GM12878 (cell line): ENCODE results near the gene DYRK4. TPM values are rescaled to one million over a fixed set of nuclear protein-coding genes. Genes with fewer than 3 reads are reported as not detected.

Experiments used
- ATAC-seq: fragments of 200-7000 bp; cut with Tn5 transposase; 3 replicates; pipeline ENCODE4 v1.9.1; 2020; ENCODE audit warnings: mild to moderate bottlenecking, moderate library complexity
- BruUV-seq: library from RNA; stranded (reverse); fragments of 400-500 nt; replicated peaks from 2 replicates; lab custom pipeline; 2021; lab: Mats Ljungman, UMichigan
- CTCF ChIA-PET: fragments of 300-600 bp; sonication (Branson Sonifier 250); formaldehyde crosslinking; extraction: SDS; loops from one replicate; lab custom pipeline; 2021; ENCODE audit warnings: inconsistent platforms; lab: Yijun Ruan, JAX
- POLR2A ChIA-PET: fragments of 350-600 bp; formaldehyde crosslinking; extraction: SDS; loops from one replicate; lab custom pipeline; 2021; ENCODE audit warnings: inconsistent platforms; lab: Charles Lee
- RAD21 ChIA-PET: fragments of 300-600 bp; sonication (Branson Sonifier 250); formaldehyde crosslinking; loops from one replicate; lab custom pipeline; 2023; ENCODE audit warnings: antibody characterized with exemption; ENCODE audit not compliant: unreplicated experiment; lab: Charles Lee
- SMC1A ChIA-PET: fragments of 300-600 bp; sonication (Branson Sonifier 250); formaldehyde crosslinking; loops from one replicate; lab custom pipeline; 2023; ENCODE audit not compliant: unreplicated experiment, uncharacterized antibody; lab: Charles Lee
- DNase-seq: peaks from one replicate; pipeline ENCODE4 v3.0.0-alpha.2; 2011; ENCODE audit warnings: low read depth, low spot score
- FAIRE-seq: peaks from 3 replicates; lab custom pipeline; 2011; peaks lifted over from hg19 to GRCh38; lab: Jason Lieb, UNC
- H2AFZ ChIP-seq: 2 replicates; pipeline ENCODE4 v1.6.0; 2011; ENCODE audit warnings: low read depth, low read length, control low read depth; ENCODE audit not compliant: control insufficient read depth
- H3K27ac ChIP-seq: 2 replicates; pipeline ENCODE4 v1.5.1; 2011; ENCODE audit warnings: control low read depth; ENCODE audit not compliant: control insufficient read depth, insufficient read depth
- H3K27me3 ChIP-seq, 2 experiments: replicated peaks in 1 of 2; 2 replicates each; pipeline versions ENCODE4 v1.6.0 to v1.6.1; 2011; ENCODE audit warnings: low read length in 1 of 2; ENCODE audit not compliant: control insufficient read depth in 2 of 2, insufficient read depth in 2 of 2
- H3K36me3 ChIP-seq, 2 experiments: 2 replicates each; pipeline ENCODE4 v1.5.1; 2011; ENCODE audit warnings: low read length in 1 of 2; ENCODE audit not compliant: control insufficient read depth in 2 of 2, insufficient read depth in 2 of 2
- H3K4me1 ChIP-seq: 2 replicates; pipeline ENCODE4 v1.6.1; 2011; ENCODE audit warnings: mild to moderate bottlenecking, low read length, moderate library complexity, mixed read lengths; ENCODE audit not compliant: control insufficient read depth, insufficient read depth
- H3K4me2 ChIP-seq: 2 replicates; pipeline ENCODE4 v1.6.0; 2011; ENCODE audit warnings: control low read depth; ENCODE audit not compliant: control insufficient read depth, insufficient read depth
- H3K4me3 ChIP-seq: fragments of 200-600 bp; sonication (generic); 2 replicates; pipeline ENCODE4 v1.5.1; 2016
- H3K79me2 ChIP-seq: 2 replicates; pipeline ENCODE4 v1.6.0; 2011; ENCODE audit warnings: low read length; ENCODE audit not compliant: control insufficient read depth, insufficient read depth
- H3K9ac ChIP-seq: 2 replicates; pipeline ENCODE4 v1.8.0; 2011; ENCODE audit warnings: low read length, control low read depth, mixed read lengths; ENCODE audit not compliant: control insufficient read depth, insufficient read depth
- H3K9me3 ChIP-seq: replicated peaks from 3 replicates; pipeline ENCODE4 v1.5.1; 2011; ENCODE audit warnings: mild to moderate bottlenecking, low read length; ENCODE audit not compliant: control insufficient read depth, insufficient read depth
- H4K20me1 ChIP-seq: 2 replicates; pipeline ENCODE4 v1.6.0; 2011; ENCODE audit not compliant: control insufficient read depth, insufficient read depth
- CHD2 ChIP-seq: IDR thresholded peaks from 2 replicates; pipeline ENCODE4 v1.6.1; 2011; ENCODE audit warnings: low read depth, low read length, improper control_type of control experiment, borderline replicate concordance
- NBN ChIP-seq: fragments of 450-650 bp; IDR thresholded peaks from 2 replicates; pipeline ENCODE4 v1.6.1; 2016
- NKRF ChIP-seq: fragments of 450-650 bp; conservative IDR thresholded peaks from 2 replicates; pipeline ENCODE4 v1.6.1; 2017; ENCODE audit warnings: mild to moderate bottlenecking, moderate library complexity
- RCOR1 ChIP-seq: conservative IDR thresholded peaks from 2 replicates; pipeline ENCODE4 v1.6.1; 2012; ENCODE audit warnings: low read depth, low read length, improper control_type of control experiment
- WGBS: methylation state at CpG from one replicate; pipeline ENCODE4 v1.1.6; 2016; ENCODE audit warnings: low lambda C conversion rate; ENCODE audit not compliant: insufficient replicate concordance, insufficient coverage; ENCODE audit errors: missing lambda C conversion rate; 5-methylcytosine and 5-hydroxymethylcytosine counted together
- in situ Hi-C: fragments of 300-500 bp; cut with MboI; formaldehyde crosslinking; loops from 9 replicates; pipeline ENCODE4 v1.14.3; 2018; ENCODE audit warnings: mixed read lengths
- intact Hi-C: fragments of 100-400 bp; cut with micrococcal nuclease; formaldehyde crosslinking; loops from one replicate; pipeline ENCODE4 v1.14.2; 2022; ENCODE audit not compliant: unreplicated experiment
- polyA plus RNA-seq, 11 experiments: library from polyadenylated mRNA; depleted of rRNA in 4 of 11; unstranded in 6 of 11; stranded (reverse) in 5 of 11; fragments of >200 nt; fragmentation: Nextera tagmentation in 4 of 11; fragmentation: Illumina TruSeq in 1 of 11; extraction: Ambion mirVana in 4 of 11; extraction: Trizol in 1 of 11; gene quantifications; 1 replicate in 1 of 11; 2 replicates in 10 of 11; pipeline versions ENCODE4 v1.2.1 to v1.2.3, GENCODE V29; 2011 to 2016; ENCODE audit warnings: inconsistent platforms in 2 of 11, missing spikeins in 2 of 11, low read depth in 1 of 11
- total RNA-seq, 4 experiments: library from RNA; depleted of rRNA in 3 of 4; stranded (reverse); fragments of >200 nt in 3 of 4; fragmentation: Illumina TruSeq in 1 of 4; extraction: Trizol in 1 of 4; gene quantifications; 2 replicates each; pipeline versions ENCODE4 v1.2.1 to v1.2.3, GENCODE V29; 2013 to 2021

DYRK4 gene
- total and polyA plus RNA-seq, 10 of the 15 experiments (the other 5 are each of a cell fraction or from before 2014, with no cell fraction given): 30.8 to 66.7 (median 46.8) TPM

GRCh38 chr12:4580281-4580688, 18.3 kb downstream of the DYRK4 start:
- CTCF ChIA-PET: interaction anchor here (0.8 to 1.7 kb wide), 4 partner anchors 74 to 441 kb away, joined by 3 to 8 read pairs (median 4); no protein-coding TSS in a partner anchor
- H3K4me2 ChIP-seq: no peak overlapping the region

More at GRCh38 chr12:4580281-4580688, 18.3 kb downstream of the DYRK4 start:
- ATAC-seq (no peak), FAIRE-seq (no peak), DNase-seq (no peak)
- RAD21 ChIA-PET: interaction anchor here (0.9 kb wide), 1 partner anchor 178 kb away, joined by 5 read pairs; no protein-coding TSS in a partner anchor
- Histone ChIP-seq H3K4me1 (no peaks in the 10 kb centered on the region), H3K9ac (no peak overlapping the region), H3K79me2 (no peaks in the 10 kb centered on the region), H3K4me3 (no peak overlapping the region), H3K9me3 (no peaks in the 10 kb centered on the region), H3K27ac (no peak overlapping the region), H3K27me3 (no peaks in the 10 kb centered on the region), H4K20me1 (no peaks in the 10 kb centered on the region), H3K36me3 (no peaks in the 10 kb centered on the region), H2AFZ (no peak overlapping the region)
- POLR2A ChIA-PET: no interaction called here
- in situ Hi-C loops (no loop called here), intact Hi-C loops (no loop called here)
- SMC1A ChIA-PET: interaction anchor here (1.3 kb wide), 1 partner anchor 177 kb away, joined by 8 read pairs; no protein-coding TSS in a partner anchor
- TF ChIP-seq NKRF (no peak), NBN (no peak), RCOR1 (no peak), CHD2 (no peak)
- 27% methylated on average over 3 of the region's 3 CpGs for WGBS
- no TSS peak for BruUV-seq
